K562 (cell line): ENCODE data around the gene PHLDB2. TPM values are rescaled to one million over a fixed set of nuclear protein-coding genes. Genes with fewer than 3 reads are reported as not detected.

Experiments
- ATAC-seq: fragments of 200-7000 bp; cut with Tn5 transposase; 3 replicates; pipeline ENCODE4 v1.9.1; 2020; ENCODE audit warnings: moderate library complexity
- BruUV-seq: library from RNA; stranded (reverse); fragments of 400-500 nt; replicated peaks from 2 replicates; lab custom pipeline; 2021; lab: Mats Ljungman, UMichigan
- CTCF ChIA-PET: fragments of 300-600 bp; formaldehyde crosslinking; extraction: SDS; loops from one replicate; lab custom pipeline; 2021; ENCODE audit warnings: low intra/inter-chr PET ratio; lab: Yijun Ruan, JAX
- POLR2A ChIA-PET: fragments of 300-600, 350-650 bp; sonication (Branson Sonifier 250); formaldehyde crosslinking; extraction: SDS; loops from one replicate; lab custom pipeline; 2021; ENCODE audit warnings: antibody characterized with exemption, inconsistent platforms; lab: Yijun Ruan, JAX
- DNase-seq, 4 experiments: peaks; one replicate each; pipeline versions ENCODE4 v3.0.0 to v3.0.0-alpha.2; 2011 to 2018; ENCODE audit warnings: low spot score in 3 of 4, mixed read lengths in 3 of 4; ENCODE audit errors: extremely low read depth in 1 of 4
- FAIRE-seq: peaks from 2 replicates; lab custom pipeline; 2011; peaks lifted over from hg19 to GRCh38; lab: Jason Lieb, UNC
- H2AFZ ChIP-seq: 2 replicates; pipeline ENCODE4 v1.6.0; 2011; ENCODE audit warnings: low read depth, low read length, control low read depth, inconsistent platforms
- H3K27ac ChIP-seq: fragments of 200-600 bp; 3 replicates; pipeline ENCODE4 v1.8.0; 2011; ENCODE audit warnings: low read depth, mild to moderate bottlenecking, control low read depth, inconsistent platforms, low read length, moderate library complexity, mixed read lengths; ENCODE audit errors: extremely low read depth
- H3K27me3 ChIP-seq, 2 experiments: fragments of 300-600 bp in 1 of 2; 2 replicates in 1 of 2; 3 replicates in 1 of 2; pipeline versions ENCODE4 v1.6.0 to v1.8.0; 2011; ENCODE audit warnings: inconsistent platforms in 2 of 2, low read length in 2 of 2, mild to moderate bottlenecking in 1 of 2, mixed read lengths in 1 of 2, moderate library complexity in 1 of 2; ENCODE audit not compliant: control insufficient read depth in 2 of 2, insufficient read depth in 2 of 2
- H3K36me3 ChIP-seq: fragments of 300-600 bp; 3 replicates; pipeline ENCODE4 v1.8.0; 2011; ENCODE audit warnings: mild to moderate bottlenecking, low read length, inconsistent platforms; ENCODE audit not compliant: control insufficient read depth, insufficient read depth
- H3K4me1 ChIP-seq, 2 experiments: fragments of 200-600 bp in 1 of 2; replicated peaks in 1 of 2; 2 replicates in 1 of 2; 3 replicates in 1 of 2; pipeline versions ENCODE4 v1.5.1 to v1.8.0; 2011; ENCODE audit warnings: inconsistent platforms in 2 of 2, low read length in 2 of 2, mild to moderate bottlenecking in 1 of 2, mixed read lengths in 1 of 2, moderate library complexity in 1 of 2; ENCODE audit not compliant: control insufficient read depth in 2 of 2, insufficient read depth in 2 of 2
- H3K4me2 ChIP-seq: 2 replicates; pipeline ENCODE4 v1.6.1; 2011; ENCODE audit warnings: low read length, control low read depth, inconsistent platforms, mixed read lengths; ENCODE audit not compliant: insufficient read depth
- H3K4me3 ChIP-seq: fragments of 200-600 bp; sonication (generic), shearing (Covaris generic); 2 replicates; pipeline ENCODE4 v1.5.1; 2016; ENCODE audit warnings: control low read depth, inconsistent platforms
- H3K79me2 ChIP-seq: fragments of 200-600 bp; 3 replicates; pipeline ENCODE4 v1.8.0; 2011; ENCODE audit warnings: low read length, inconsistent platforms; ENCODE audit not compliant: control insufficient read depth, insufficient read depth
- H3K9ac ChIP-seq, 2 experiments: 2 replicates each; pipeline versions ENCODE4 v1.6.0 to v1.6.1; 2011; ENCODE audit warnings: low read depth in 2 of 2, low read length in 2 of 2, control low read depth in 1 of 2, inconsistent platforms in 1 of 2, mild to moderate bottlenecking in 1 of 2, mixed read lengths in 1 of 2; ENCODE audit not compliant: insufficient read depth in 1 of 2
- H3K9me1 ChIP-seq: one replicate; pipeline ENCODE4 v1.6.0; 2011; ENCODE audit warnings: inconsistent platforms, mild to moderate bottlenecking, low read length, moderate library complexity; ENCODE audit not compliant: control insufficient read depth, insufficient read depth
- H3K9me3 ChIP-seq: replicated peaks from 2 replicates; pipeline ENCODE4 v1.5.1; 2011; ENCODE audit warnings: low read depth, low read length, inconsistent platforms; ENCODE audit not compliant: control insufficient read depth, insufficient read depth
- H4K20me1 ChIP-seq: replicated peaks from 2 replicates; pipeline ENCODE4 v1.6.1; 2011; ENCODE audit warnings: low read length, inconsistent platforms, mixed read lengths; ENCODE audit not compliant: control insufficient read depth, insufficient read depth
- CEBPZ ChIP-seq: fragments of 150-350 bp; IDR thresholded peaks from 2 replicates; pipeline ENCODE4 v1.6.1; 2014; ENCODE audit warnings: low read depth, mild to moderate bottlenecking, low read length, borderline replicate concordance
- FOXA1 ChIP-seq: fragments of 450-650 bp; IDR thresholded peaks from 2 replicates; pipeline ENCODE4 v1.6.1; 2016; ENCODE audit warnings: mild to moderate bottlenecking, borderline replicate concordance
- FOXK1 ChIP-seq: sonication (generic); formaldehyde crosslinking; IDR thresholded peaks from 2 replicates; pipeline ENCODE4 v1.8.0; 2022; ENCODE audit warnings: missing genetic modification reagents, mild to moderate bottlenecking, borderline replicate concordance
- SNAPC5 ChIP-seq: fragments of 250-450 bp; sonication (Bioruptor Pico); IDR thresholded peaks from 2 replicates; pipeline ENCODE4 v1.8.0; 2021; ENCODE audit warnings: moderate library complexity, mild to moderate bottlenecking, inconsistent platforms
- SNRNP70 ChIP-seq: fragments of 200-400 bp; formaldehyde crosslinking; optimal IDR thresholded peaks from 2 replicates; pipeline ENCODE3; 2017; ENCODE audit warnings: low read depth, low read length
- SP1 ChIP-seq: sonication (generic); formaldehyde crosslinking; IDR thresholded peaks from 2 replicates; pipeline ENCODE4 v1.8.1; 2022; ENCODE audit warnings: mild to moderate bottlenecking, missing genetic modification reagents
- ZBTB43 ChIP-seq: sonication (generic); formaldehyde crosslinking; IDR thresholded peaks from 2 replicates; pipeline ENCODE4 v1.8.0; 2023; ENCODE audit warnings: mild to moderate bottlenecking, missing genetic modification reagents
- ZBTB9 ChIP-seq: fragments of 450-650 bp; formaldehyde crosslinking; IDR thresholded peaks from 2 replicates; pipeline ENCODE4 v1.4.0; 2020; ENCODE audit warnings: mild to moderate bottlenecking, moderate library complexity
- ZNF140 ChIP-seq: fragments of 250-450 bp; sonication (Bioruptor Pico); IDR thresholded peaks from 2 replicates; pipeline ENCODE4 v1.8.0; 2021; ENCODE audit warnings: moderate library complexity, mild to moderate bottlenecking, inconsistent platforms
- ZNF408 ChIP-seq: fragments of 250-450 bp; sonication (Bioruptor Pico); IDR thresholded peaks from 2 replicates; pipeline ENCODE4 v1.4.0; 2020; ENCODE audit warnings: low read depth, mild to moderate bottlenecking, moderate library complexity
- ZNF609 ChIP-seq: sonication (generic); formaldehyde crosslinking; IDR thresholded peaks from 2 replicates; pipeline ENCODE4 v1.8.1; 2023; ENCODE audit warnings: missing genetic modification reagents, mild to moderate bottlenecking, borderline replicate concordance
- WGBS: fragments of 100-300 bp; shearing (Covaris generic); methylation state at CpG from one replicate; pipeline ENCODE4 v1.1.6; 2016; ENCODE audit warnings: low coverage, mixed read lengths; ENCODE audit not compliant: insufficient coverage; ENCODE audit errors: missing lambda C conversion rate; 5-methylcytosine and 5-hydroxymethylcytosine counted together
- in situ Hi-C: fragments of 300-500 bp; cut with MboI; formaldehyde crosslinking; loops from 4 replicates; pipeline ENCODE4 v1.15.0; 2018; ENCODE audit warnings: inconsistent platforms, mixed read lengths
- intact Hi-C: fragments of 100-400 bp; cut with micrococcal nuclease; formaldehyde crosslinking; loops from 2 replicates; pipeline ENCODE4 v1.14.2; 2022
- polyA plus RNA-seq, 8 experiments: library from polyadenylated mRNA; depleted of rRNA in 4 of 8; stranded (reverse) in 5 of 8; unstranded in 3 of 8; fragments of >200 nt; fragmentation: Nextera tagmentation in 2 of 8; fragmentation: Illumina TruSeq in 1 of 8; extraction: Ambion mirVana in 2 of 8; extraction: Trizol in 1 of 8; gene quantifications; 2 replicates each; pipeline versions ENCODE4 v1.2.1 to v1.2.3, GENCODE V29; 2011 to 2014; ENCODE audit warnings: inconsistent platforms in 1 of 8, missing spikeins in 1 of 8
- total RNA-seq, 7 experiments: library from RNA; depleted of rRNA in 6 of 7; stranded (reverse); fragments of >200 nt in 6 of 7; fragmentation: Illumina TruSeq in 2 of 7; extraction: Trizol in 2 of 7; gene quantifications; 2 replicates each; pipeline versions ENCODE4 v1.2.1 to v1.2.3, GENCODE V29; 2011 to 2021; ENCODE audit warnings: low replicate concordance in 1 of 7

PHLDB2 gene
- total and polyA plus RNA-seq, 9 of the 15 experiments (the other 6 are each of a cell fraction or from before 2014, with no cell fraction given) = 0.04 TPM; not detected in 8

GRCh38 chr3:112010636-112011035, 151.6 kb downstream of the PHLDB2 start:
- 0% methylated on average over 2 of the region's 3 CpGs for WGBS
- H3K9ac ChIP-seq = no peak overlapping the region
- CTCF ChIA-PET = no interaction called here
- H3K79me2 ChIP-seq = no peaks in the 10 kb centered on the region
- no TSS peak for BruUV-seq
- DNase-seq = no peak
- in situ Hi-C loops = no loop called here
- H4K20me1 ChIP-seq = no peaks in the 10 kb centered on the region
- no peaks in the 10 kb centered on the region for H3K9me3 ChIP-seq
- ATAC-seq = no peak
- no peak for FAIRE-seq
- H2AFZ ChIP-seq = no peak overlapping the region
- H3K27ac ChIP-seq = no peak overlapping the region
- no peaks in the 10 kb centered on the region for H3K36me3 ChIP-seq
- no peak overlapping the region for H3K4me3 ChIP-seq
- H3K4me1 ChIP-seq = no peaks in the 10 kb centered on the region
- no peaks in the 10 kb centered on the region; a peak in 1 of 5 replicates for H3K27me3 ChIP-seq
- no peak overlapping the region for H3K4me2 ChIP-seq
- POLR2A ChIA-PET = no interaction called here
- H3K9me1 ChIP-seq = no peaks in the 10 kb centered on the region
- intact Hi-C loops = loop anchor here (10.0 kb wide), 1 partner anchor 116 kb away; no protein-coding TSS in a partner anchor
- no peak for TF ChIP-seq ZNF140 (CRISPR knock-in tag)
- TF ChIP-seq FOXK1 (CRISPR knock-in tag) = no peak
- no peak for TF ChIP-seq FOXA1
- TF ChIP-seq SNRNP70 = no peak
- no peak for TF ChIP-seq SNAPC5
- no peak for TF ChIP-seq ZNF408 (CRISPR knock-in tag)
- TF ChIP-seq ZNF609 (CRISPR knock-in tag) = no peak
- TF ChIP-seq SP1 (CRISPR knock-in tag) = no peak
- no peak for TF ChIP-seq ZBTB43 (CRISPR knock-in tag)
- TF ChIP-seq ZBTB9 (CRISPR knock-in tag) = no peak
- no peak for TF ChIP-seq CEBPZ
